Astrocyte (in vitro differentiated cells and primary cell): ENCODE measurements around the gene HOXB2. TPM values are rescaled to one million over a fixed set of nuclear protein-coding genes. Genes with fewer than 3 reads are reported as not detected.

Source experiments
- DNase-seq: peaks from one replicate; pipeline ENCODE4 v3.0.0-alpha.2; 2010; ENCODE audit warnings: low read depth
- FAIRE-seq: peaks from 2 replicates; lab custom pipeline; 2011; peaks lifted over from hg19 to GRCh38; lab: Jason Lieb, UNC
- H2AFZ ChIP-seq: 2 replicates; pipeline ENCODE4 v1.6.0; 2012; ENCODE audit warnings: low read depth, low read length, inconsistent platforms
- H3K27ac ChIP-seq: 2 replicates; pipeline ENCODE4 v1.5.1; 2011; ENCODE audit warnings: low read depth, low read length, inconsistent platforms
- H3K27me3 ChIP-seq: 2 replicates; pipeline ENCODE4 v1.6.0; 2011; ENCODE audit warnings: low read length, inconsistent platforms; ENCODE audit not compliant: insufficient read depth
- H3K36me3 ChIP-seq: 2 replicates; pipeline ENCODE4 v1.5.1; 2011; ENCODE audit warnings: low read length, inconsistent platforms; ENCODE audit not compliant: insufficient read depth
- H3K4me1 ChIP-seq: 2 replicates; pipeline ENCODE4 v1.5.1; 2011; ENCODE audit warnings: low read length, inconsistent platforms; ENCODE audit not compliant: insufficient read depth
- H3K4me2 ChIP-seq: 2 replicates; pipeline ENCODE4 v1.6.0; 2012; ENCODE audit warnings: low read length, inconsistent platforms
- H3K4me3 ChIP-seq: 2 replicates; pipeline ENCODE4 v1.5.1; 2011; ENCODE audit warnings: low read depth, mild to moderate bottlenecking, low read length, inconsistent platforms; ENCODE audit not compliant: insufficient read depth
- H3K79me2 ChIP-seq: 2 replicates; pipeline ENCODE4 v1.6.0; 2012; ENCODE audit warnings: mild to moderate bottlenecking, low read length, inconsistent platforms; ENCODE audit not compliant: insufficient read depth
- H3K9ac ChIP-seq: 2 replicates; pipeline ENCODE4 v1.6.0; 2012; ENCODE audit warnings: mild to moderate bottlenecking, low read length, inconsistent platforms
- H3K9me3 ChIP-seq: 2 replicates; pipeline ENCODE4 v1.5.1; 2012; ENCODE audit warnings: low read depth, mild to moderate bottlenecking, low read length, inconsistent platforms; ENCODE audit not compliant: insufficient read depth
- H4K20me1 ChIP-seq: 2 replicates; pipeline ENCODE4 v1.6.0; 2012; ENCODE audit warnings: low read length, inconsistent platforms; ENCODE audit not compliant: insufficient read depth
- H3K27ac Mint-ChIP-seq: one replicate; pipeline ENCODE4 v1.8.0; 2021; ENCODE audit warnings: mild to moderate bottlenecking, mixed read lengths; ENCODE audit not compliant: unreplicated experiment
- H3K27me3 Mint-ChIP-seq: one replicate; pipeline ENCODE4 v1.8.0; 2021; ENCODE audit warnings: low read depth, mixed read lengths; ENCODE audit not compliant: unreplicated experiment
- H3K36me3 Mint-ChIP-seq: one replicate; pipeline ENCODE4 v1.8.0; 2021; ENCODE audit warnings: low read depth, mixed read lengths; ENCODE audit not compliant: unreplicated experiment
- H3K4me1 Mint-ChIP-seq: one replicate; pipeline ENCODE4 v1.8.0; 2021; ENCODE audit warnings: low read depth, mixed read lengths; ENCODE audit not compliant: unreplicated experiment
- H3K4me3 Mint-ChIP-seq: one replicate; pipeline ENCODE4 v1.8.0; 2021; ENCODE audit warnings: mild to moderate bottlenecking, moderate library complexity, mixed read lengths; ENCODE audit not compliant: unreplicated experiment
- H3K9me3 Mint-ChIP-seq: one replicate; pipeline ENCODE4 v1.8.0; 2021; ENCODE audit warnings: mild to moderate bottlenecking, mixed read lengths; ENCODE audit not compliant: unreplicated experiment
- CTCF ChIP-seq: IDR thresholded peaks from 2 replicates; pipeline ENCODE4 v1.5.1; 2011; ENCODE audit warnings: low read depth, mild to moderate bottlenecking, inconsistent platforms, low read length, moderate library complexity; ENCODE audit not compliant: insufficient read depth
- EZH2 ChIP-seq: IDR thresholded peaks from 2 replicates; pipeline ENCODE4 v1.6.1; 2012; ENCODE audit warnings: mild to moderate bottlenecking, low read length, inconsistent platforms; ENCODE audit not compliant: insufficient read depth
- total RNA-seq: library from RNA; stranded (reverse); gene quantifications from 2 replicates; pipeline ENCODE4 v1.2.1, GENCODE V29; 2021

HOXB2 gene
- total RNA-seq, 1 donor from 2014 or later: 0.41 TPM

GRCh38 chr17:48499248-48499647 lies 45.7 kb downstream of the HOXB2 start:
- peaks cover 3% of the 10 kb centered on the region for H3K9me3 Mint-ChIP-seq
- H3K9ac ChIP-seq: no peak overlapping the region
- peaks cover 53% of the 10 kb centered on the region for H3K27me3 Mint-ChIP-seq
- no peak overlapping the region for H3K27ac ChIP-seq
- TF ChIP-seq CTCF (no peak), EZH2 (no peak)
- H3K4me3 ChIP-seq: no peak overlapping the region
- no peak overlapping the region for H3K4me2 ChIP-seq
- DNase-seq: no peak
- no peaks in the 10 kb centered on the region for H3K36me3 Mint-ChIP-seq
- H3K4me1 ChIP-seq: peaks cover 20% of the 10 kb centered on the region
- H3K4me3 Mint-ChIP-seq: no peak overlapping the region
- H3K27me3 ChIP-seq: no peaks in the 10 kb centered on the region
- no peak overlapping the region for H3K27ac Mint-ChIP-seq
- no peaks in the 10 kb centered on the region for H3K79me2 ChIP-seq
- H3K4me1 Mint-ChIP-seq: peaks cover 24% of the 10 kb centered on the region
- FAIRE-seq: no peak
- H3K36me3 ChIP-seq: no peaks in the 10 kb centered on the region
- H2AFZ ChIP-seq: no peak overlapping the region
- H4K20me1 ChIP-seq: no peaks in the 10 kb centered on the region
- H3K9me3 ChIP-seq: no peaks in the 10 kb centered on the region

- H3K36me3 Mint-ChIP-seq: no peaks in the 10 kb centered on the region
- no peak overlapping the region for H3K27ac ChIP-seq
These were observed 46.6 kb downstream of the HOXB2 start for GRCh38 chr17:48498164-48498850.

More at GRCh38 chr17:48498164-48498850, 46.6 kb downstream of the HOXB2 start:
- peaks cover 51% of the 10 kb centered on the region for H3K27me3 Mint-ChIP-seq
- DNase-seq (no peak), FAIRE-seq (no peak)
- no peak overlapping the region for H2AFZ ChIP-seq
- H3K9ac ChIP-seq: no peak overlapping the region
- H3K9me3 ChIP-seq: no peaks in the 10 kb centered on the region
- TF ChIP-seq CTCF: no peak
- TF ChIP-seq EZH2: no peak
- H3K4me2 ChIP-seq: no peak overlapping the region
- peaks cover 3% of the 10 kb centered on the region for H3K9me3 Mint-ChIP-seq
- H3K4me1 ChIP-seq: peaks cover 27% of the 10 kb centered on the region
- H3K79me2 ChIP-seq: no peaks in the 10 kb centered on the region
- peaks cover 24% of the 10 kb centered on the region for H3K4me1 Mint-ChIP-seq
- no peak overlapping the region for H3K4me3 Mint-ChIP-seq
- no peak overlapping the region for H3K27ac Mint-ChIP-seq
- no peaks in the 10 kb centered on the region for H4K20me1 ChIP-seq
- no peaks in the 10 kb centered on the region for H3K27me3 ChIP-seq
- no peaks in the 10 kb centered on the region for H3K36me3 ChIP-seq
- no peak overlapping the region for H3K4me3 ChIP-seq
